DMS153 (cell line): ENCODE data around the gene FOXP1.

Source experiments
- DNase-seq: peaks from one replicate; lab custom pipeline; 2025; lab: John Stamatoyannopoulos, UW

FOXP1 gene

DNA sequence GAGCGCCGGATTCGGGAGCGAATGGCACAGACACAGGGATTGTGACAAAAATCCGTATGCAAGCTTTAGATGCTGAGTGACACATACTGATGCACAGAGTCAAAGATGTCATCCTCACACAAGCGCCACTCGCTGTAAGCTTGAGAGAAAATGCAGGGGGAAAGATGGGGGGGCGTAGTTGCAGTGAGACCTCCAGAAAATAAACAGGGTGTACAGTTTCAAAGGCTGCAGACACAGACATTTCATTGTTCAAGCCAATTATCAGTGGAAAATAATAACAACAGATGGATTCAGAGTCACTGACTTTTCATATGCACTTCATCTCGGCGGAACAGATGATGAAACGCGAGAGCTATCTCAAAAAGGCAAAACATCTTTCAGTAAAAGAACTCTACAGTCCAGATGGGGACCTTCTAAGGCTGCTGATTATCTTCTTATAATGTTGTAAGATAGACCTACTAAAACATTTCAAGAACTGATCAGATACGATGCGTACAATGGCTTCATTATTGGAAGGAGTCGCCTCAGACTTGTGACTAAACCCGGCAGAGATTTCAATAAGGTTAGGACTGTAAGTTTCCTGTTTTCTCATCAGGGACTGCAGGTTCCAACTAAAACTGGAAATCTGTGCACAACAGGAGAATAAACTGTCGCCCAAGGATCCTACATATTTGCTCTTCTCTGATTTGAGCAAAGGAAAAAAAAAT lies 275.4 kb downstream of the FOXP1 start:
- DNase-seq: no peak

DNA sequence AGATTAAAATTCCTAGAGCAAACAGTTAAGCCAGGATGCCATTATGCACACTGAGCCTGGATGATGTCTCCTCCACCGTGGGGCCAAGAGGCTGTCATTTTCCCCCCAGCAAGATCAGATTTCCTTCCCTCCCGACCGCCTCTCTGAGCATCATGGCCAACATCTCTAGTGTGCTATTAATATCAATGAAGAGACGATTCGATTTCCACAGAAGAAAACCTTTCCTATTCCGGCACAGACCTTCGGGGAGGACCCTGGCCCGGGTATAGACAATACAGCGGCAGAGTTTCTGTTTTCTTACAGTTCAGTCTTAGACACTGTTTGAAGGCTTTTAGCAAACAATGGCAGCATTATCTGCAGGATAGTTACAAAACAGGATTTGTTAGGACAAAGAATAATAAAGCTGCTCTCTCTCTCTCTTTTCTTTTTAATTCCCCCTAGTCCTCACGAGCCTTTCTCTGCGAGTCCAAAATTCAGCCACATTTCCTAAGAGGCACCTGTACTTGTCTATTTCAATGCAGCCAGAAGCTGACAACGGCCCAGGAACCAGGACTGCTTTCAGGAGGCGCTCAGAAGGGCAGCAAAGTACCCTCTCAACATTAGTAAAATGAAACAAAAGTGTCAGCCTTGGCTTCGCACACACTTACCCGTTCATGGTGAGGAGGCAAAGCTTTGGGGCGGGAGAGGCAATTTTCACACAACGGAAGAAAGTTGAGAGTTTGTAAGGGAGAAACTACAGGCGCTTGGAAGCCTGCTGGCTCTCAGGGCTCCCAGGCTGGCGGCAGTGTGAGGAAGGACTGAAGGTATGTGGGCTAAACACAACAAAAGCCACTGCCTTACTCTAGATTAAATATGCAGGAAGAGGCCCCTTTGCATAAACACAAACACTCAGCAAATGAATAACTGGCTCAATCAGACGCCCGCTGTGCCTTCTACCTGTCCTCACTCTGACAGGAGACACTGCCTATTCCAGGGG lies 278.0 kb downstream of the FOXP1 start:
- no peak for DNase-seq

DNA sequence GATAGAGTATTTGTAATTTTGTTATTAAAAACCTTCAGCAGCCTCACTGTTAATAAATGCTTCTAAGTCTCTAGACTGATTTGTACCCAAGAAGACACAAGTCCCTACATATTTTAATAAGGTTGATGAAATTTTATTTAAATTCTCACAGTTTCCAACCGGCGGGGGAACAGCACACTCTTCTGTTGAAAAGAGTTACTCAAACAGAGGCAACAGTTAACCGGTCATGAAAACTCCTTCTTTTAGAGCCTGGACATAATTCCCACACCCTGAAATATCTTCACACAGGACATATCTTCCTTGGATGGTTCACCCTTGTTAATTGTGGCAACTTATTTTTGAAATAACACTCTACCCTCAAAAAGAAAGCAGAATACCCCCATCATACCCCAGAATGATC lies 278.8 kb downstream of the FOXP1 start:
- no peak for DNase-seq

DNA sequence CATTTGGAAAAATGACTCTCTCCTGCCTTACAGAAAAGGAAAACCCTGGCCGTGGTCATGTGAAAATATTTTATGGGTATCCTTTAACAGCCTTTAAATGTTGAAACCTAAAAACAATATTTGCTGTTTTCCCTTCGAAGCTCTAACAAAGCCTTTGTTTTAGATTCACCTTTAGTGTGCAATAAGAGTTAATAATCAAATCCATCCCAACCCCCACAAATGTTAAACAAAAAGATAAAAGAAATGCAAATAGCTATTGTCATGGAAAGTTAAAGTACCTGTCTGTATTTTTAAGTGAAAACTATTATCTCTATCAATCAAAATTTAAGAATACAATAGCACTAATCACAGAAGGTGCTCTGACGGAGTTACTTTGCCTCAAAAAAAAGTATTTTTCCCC lies 279.3 kb downstream of the FOXP1 start:
- no peak for DNase-seq

DNA sequence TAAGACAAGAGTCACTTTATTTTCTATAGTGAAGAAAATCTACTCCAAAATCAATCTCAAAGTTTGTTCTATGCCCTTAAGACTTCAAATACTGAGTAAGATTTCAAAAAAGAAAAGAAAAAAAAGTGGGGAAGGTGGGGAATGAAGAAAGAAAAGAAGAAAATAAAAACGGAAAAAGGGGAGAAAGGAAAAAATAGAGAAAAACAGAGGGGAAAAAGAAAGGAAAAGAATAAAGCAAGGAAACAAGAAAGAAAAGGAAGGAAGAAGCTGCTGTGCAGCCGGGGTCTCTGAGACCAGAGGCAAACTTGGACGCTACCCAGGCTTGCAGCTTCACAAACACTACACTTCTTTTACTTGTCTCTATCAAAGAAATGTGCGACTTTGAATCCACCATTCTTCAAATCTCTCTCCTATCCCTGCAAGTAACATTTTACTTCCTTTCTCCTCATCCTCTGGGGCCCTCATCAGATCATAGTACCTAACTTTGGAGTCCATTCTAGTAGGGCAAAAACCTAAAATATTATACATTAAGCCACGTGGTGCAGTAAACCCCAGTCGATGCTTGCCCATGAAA lies 279.8 kb downstream of the FOXP1 start:
- no peak for DNase-seq

DNA sequence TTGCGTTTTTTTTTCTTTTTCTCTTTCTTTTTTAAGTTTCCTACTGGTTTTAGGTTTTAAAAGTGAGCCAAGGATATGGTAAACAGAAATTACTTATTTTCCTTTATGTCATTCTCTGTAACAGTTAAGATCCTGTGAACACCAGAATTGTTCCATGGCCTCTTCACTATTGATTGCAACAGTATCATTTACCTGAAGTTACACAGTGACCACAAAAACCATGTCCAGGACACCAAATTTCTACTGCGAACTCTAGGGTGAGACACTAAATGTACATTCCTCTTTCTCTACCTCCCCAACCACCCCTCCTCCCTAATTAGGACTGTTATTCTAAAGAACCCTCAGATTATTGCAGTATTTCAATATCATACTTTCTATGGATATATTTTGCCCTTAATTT lies 280.9 kb downstream of the FOXP1 start:
- DNase-seq: no peak

DNA sequence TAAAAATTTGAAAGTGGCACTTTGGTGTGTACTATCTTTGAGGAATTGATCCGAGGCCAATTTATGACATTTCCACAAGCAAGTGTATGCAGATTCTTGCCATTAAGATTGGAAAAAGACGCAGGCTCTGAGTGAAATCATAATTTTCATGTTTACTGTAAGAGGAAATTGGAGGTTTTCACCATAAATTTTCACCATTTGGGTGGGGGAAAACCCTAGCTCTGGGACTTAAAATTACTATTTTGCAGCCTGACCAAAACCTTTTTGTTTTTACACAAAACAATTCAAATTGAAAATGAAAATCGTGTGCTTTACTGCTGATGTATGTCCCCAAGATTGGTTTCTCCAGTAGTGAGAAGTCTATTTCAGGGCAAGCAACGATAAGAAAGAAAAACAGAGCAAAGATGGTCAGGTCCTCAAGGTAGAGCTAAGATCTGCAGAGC lies 282.6 kb downstream of the FOXP1 start:
- DNase-seq: no peak

DNA sequence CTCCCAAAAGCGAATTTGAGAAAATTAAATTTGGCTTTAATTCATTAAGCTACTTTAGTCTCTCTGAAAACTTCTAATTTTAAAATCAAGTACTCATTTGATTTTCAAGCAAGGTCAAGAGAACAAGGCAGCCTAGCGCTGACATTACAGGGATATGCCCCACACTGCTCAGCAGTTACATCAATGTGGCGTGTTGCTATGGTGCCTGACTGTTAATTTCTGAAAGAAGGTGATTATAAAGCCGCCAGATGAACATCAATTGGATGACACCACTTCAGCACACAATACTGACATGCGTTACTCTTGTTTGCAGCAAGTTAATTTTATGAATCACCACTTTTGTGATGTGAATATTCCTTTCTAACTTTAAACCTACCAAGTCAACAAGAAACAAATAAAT lies 284.4 kb downstream of the FOXP1 start:
- peak; percentile 27 for DNase-seq

DNA sequence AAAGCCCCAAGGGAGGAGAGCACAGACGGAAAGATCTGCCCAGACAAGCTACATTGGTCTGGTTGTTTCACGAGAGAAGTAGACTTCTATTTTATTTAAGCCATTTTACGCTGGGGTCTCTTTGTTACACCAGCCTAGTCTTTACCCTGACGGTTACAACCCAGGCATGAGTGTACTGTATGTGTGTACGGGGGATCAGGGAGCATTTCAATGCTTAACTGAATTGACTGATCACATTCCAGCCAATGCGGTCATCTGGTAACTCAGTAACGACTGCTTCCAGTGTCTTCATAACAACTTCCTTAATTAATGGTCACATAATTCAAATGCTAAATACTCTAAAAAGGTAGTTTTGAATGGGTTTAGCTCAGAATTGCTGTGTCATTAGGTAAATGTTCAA lies 288.6 kb downstream of the FOXP1 start:
- DNase-seq: no peak

DNA sequence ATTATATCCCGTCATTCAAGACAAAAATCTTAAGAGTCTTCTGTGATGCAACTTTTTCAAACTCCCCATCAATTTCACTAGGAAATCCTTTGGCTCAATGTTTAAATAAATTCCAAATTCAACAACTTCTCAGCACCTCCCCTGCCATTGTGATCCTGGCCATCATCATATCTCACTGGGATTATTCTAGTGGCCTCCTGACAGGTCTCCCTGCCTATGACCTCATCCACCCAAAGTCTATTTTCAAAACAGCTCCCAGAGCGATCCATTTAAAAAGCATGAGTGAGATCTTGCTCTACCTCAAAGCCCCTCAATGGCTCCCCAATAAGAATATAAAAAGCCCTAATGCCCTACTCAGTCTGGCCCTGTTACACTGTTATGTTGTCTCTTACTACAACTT lies 293.2 kb downstream of the FOXP1 start:
- DNase-seq: no peak

DNA sequence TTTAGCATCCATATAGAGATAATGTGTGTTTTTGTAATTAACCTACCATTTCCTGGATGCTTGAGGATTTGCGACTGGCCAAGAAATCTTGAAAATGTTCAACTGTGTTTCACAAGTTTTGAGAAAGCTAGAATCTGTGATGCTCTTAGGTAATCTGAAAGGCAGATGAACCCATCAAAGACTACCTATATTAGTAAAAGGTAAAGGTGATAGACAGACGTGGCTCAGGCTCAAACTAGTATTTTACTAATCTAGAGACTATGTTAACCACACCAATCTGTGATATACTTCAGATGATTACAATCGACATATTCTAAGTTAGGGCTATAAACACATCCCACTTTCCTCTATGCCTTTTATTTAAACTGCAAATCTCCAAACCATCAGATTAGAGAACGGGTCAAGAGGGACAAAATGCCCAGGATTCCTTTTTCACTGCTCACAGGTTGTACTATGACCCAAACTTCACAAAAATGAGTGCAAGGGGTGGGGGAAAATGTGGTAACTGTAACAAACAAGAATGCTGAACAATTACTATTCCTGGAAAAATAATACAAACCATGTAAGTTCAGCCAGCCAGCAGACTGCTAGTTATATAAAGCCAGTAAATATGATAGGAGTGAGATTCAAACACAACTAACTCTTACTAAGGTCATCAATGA lies 295.1 kb downstream of the FOXP1 start:
- DNase-seq: no peak

DNA sequence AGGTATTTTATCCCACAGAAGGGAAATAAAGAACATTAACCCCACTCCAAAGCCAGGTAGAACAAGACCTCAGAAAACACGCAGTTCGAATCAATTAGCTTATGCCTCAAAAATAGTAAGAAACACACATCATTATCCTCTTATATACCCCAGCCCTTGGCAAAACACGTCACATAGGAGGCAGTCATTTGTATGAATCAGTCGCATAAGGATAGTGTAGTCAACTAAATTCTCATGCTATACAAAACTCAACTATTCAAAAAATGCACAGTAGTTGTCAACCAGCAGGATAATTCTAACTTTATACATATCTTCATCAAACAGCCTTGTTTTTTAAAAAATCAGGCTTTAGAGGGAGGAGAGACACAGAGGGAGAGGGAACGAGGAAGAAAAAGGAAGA lies 298.4 kb downstream of the FOXP1 start:
- no peak for DNase-seq

DNA sequence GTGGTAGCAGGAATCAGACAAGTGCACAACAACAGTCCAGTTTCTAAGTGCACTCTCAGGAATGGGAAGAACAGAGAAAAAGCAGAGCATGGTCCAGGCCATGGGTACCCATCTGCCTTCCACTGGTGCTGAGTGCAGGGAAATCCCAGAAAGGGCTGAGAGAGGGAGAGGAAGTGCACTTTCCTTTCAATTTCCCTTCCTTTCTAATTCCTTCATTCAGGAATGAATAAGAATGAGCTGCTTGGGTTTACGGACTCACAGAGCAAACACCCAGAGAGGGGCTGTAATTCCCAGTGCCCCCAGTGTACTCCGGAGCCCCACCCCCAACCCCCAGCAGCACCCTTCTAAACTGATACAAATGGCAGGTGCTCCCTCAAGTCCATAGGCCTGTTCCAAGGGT lies 300.6 kb downstream of the FOXP1 start:
- DNase-seq: no peak

DNA sequence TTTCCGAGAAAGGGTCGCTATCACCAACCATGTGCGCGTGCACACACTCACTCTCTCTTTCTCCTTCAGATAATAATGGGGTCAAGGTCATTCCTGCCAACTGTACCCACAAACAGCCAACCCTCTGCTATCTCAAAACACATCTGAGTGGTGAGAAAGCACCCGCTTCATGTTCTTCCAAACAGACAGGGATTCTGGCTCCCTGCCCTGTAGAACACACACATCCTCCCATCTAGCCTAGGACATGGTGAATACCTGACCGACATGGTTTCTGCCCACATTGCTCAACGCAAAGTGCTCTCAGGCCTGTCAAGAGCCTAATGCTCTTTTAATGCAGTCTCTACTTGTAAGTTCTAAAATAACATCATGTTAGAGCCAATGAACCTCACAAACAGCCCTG lies 302.2 kb downstream of the FOXP1 start:
- DNase-seq: no peak

DNA sequence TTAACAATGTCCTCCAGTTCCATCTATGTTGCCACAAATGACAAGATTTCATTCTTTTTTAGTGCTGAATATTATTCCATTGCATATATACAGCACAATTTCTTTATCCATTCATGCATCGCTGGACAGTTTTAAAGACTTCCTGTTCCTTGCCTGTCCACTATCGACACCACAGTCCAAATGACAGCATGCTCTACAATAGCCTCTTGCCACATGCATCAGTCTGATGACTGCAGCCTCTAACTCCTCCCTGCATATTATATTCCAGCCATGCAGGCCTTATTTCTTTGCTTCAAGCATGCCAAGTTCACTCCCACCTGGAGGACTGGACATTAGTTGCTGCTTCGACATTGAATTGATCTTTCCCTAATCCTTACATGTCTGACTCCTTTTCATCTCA lies 306.2 kb downstream of the FOXP1 start:
- DNase-seq: no peak

DNA sequence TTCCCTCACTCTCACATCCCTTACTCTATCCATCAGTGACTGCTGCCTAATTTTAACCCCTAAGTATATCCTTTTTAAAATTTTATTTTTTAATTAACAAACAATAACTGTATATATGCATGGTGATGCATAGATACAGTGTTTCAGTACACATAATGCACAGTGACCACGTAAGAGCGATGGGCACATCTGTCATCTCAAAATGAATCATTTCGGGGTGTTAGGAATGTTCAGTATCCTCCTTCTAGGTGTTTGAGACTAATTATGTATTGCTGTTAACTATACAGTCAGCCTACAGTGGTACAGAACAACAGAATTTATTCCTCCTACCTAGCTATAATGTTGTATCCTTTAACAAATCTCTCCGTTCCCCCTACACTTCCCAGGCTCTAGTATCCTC lies 307.0 kb downstream of the FOXP1 start:
- no peak for DNase-seq

DNA sequence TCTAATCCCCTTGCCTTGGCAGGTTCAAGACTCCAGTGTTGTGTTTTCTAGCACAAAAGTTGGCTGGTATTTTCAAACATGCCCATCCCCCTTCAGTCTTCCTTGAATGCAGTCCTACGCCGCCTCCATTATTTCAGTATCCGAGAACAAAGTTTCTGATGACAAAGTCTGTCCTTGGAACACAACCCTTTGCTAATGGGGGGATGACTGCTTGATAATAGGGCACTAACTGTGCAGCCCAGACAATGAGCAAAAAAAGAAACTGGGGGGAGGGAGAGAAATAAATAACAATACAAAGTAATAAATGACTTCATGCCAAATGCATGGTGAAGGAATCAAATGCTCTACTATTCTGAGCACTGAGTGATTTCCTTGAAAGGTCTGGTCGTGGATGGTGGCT lies 310.1 kb downstream of the FOXP1 start:
- no peak for DNase-seq

DNA sequence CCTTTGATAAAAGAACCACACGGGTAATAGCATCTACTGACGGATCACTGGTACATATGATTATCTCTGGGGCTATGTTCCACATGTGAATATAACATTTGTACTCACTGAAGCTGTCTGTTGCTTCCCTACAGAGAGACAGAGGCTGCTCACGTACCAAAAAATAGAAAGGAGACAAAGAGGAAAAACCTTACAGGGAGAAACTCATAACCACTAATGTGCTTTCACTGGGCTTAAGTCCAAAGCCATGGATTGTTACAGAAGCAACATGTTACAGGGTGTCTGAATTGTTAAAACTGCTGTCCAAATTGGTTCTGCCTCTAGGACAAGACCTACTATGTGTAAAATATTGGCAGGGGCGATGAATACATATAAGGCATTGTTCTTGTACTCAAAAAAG lies 311.9 kb downstream of the FOXP1 start:
- DNase-seq: no peak

DNA sequence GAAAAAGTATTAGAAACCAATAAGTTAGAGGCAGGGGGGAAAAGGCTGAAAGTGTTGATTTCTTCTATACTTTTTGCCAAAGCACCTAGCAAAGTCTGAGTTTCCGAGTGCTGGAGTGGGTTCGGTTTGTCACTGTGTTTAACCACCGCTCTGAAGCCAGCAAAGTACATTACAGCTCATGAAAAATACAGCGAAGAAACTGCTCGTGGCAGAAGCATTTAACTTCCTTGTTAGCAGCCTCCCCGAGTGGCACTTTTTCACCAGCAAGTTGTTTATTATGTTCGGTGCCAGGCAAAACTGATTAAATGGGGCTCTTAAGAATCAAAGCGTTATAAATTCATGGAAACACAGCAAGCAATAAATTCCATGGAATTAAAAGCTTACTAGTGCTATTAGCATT lies 313.6 kb downstream of the FOXP1 start:
- no peak for DNase-seq

DNA sequence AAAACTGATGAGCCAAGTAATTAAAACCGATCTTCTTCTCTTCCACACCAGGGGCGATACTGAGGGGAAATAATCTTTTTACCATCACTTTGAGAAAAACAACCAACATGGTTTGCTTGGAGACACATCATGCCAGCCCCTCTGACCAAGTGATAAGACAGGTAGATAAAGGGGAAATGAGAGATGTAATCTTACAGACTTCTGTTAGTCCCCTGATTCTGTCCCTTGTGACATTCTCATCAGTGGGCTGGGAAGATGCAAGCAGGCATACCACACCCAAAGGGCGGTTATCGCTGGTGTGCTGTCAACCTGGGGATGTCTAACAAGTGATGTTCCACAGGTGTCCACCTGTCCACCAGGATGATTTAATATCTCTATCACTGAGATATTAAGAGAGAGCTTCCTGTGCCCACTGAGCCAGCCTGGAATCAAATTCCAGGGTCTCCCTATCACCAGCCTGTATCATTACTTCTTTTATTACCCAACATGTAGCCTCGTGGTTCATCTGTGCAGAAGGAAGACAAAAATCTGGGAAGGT lies 315.0 kb downstream of the FOXP1 start:
- DNase-seq: no peak

DNA sequence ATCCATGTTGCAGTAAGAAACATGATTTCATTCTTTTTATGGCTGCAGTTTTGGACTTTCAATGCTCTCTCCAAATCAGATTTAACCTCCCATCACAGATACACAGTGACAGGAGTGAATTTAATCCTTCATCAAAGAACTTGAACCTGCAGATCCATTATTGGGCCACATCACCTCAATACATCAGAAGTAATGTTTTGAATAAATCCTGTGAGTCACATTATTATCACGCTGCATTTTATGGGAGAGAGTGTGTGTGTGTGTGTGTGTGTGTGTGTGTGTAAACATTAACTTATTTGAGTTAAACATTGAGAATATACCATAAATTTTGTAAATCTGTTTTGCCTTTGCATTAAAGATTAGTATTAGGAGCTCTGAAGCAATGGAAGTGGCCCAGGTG lies 316.7 kb downstream of the FOXP1 start:
- no peak for DNase-seq

DNA sequence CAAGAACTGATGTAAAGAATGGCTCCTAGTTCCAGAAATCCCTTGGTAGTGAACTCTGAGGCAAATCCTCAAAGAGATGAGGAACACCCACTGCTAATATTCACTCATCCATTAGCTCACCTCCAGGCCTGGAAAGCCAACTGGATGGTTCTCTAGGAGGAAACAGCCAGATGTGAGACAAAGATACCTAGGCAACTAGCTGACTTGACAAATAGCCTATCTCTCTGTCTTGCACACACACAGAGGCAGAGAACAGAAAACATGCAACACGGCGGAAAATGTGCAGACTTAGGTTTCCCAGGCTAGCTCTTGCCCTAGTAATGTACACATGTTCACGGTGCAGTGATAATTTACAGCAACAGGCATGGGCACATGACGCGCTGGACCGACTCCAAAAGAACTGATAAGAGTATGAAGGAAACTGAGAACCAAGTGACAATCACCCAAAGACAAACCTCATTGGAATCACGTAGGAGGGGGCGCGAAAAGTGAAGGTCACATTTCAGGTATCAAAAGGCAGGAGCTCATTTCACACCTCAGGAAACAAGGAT lies 318.1 kb downstream of the FOXP1 start:
- DNase-seq: no peak
